Activated CD4-positive, alpha-beta T cell treated with anti-CD3 and anti-CD28 coated beads for 48 hours (primary cell): ENCODE results near the gene HSPB6.
A peak's percentile ranks its signal among the peaks of the same experiment; 100 is the strongest.

Experiments
- DNase-seq: peaks from one replicate; pipeline ENCODE4 v3.0.0-alpha.2; 2020

HSPB6 gene

GRCh38 chr19:35764432-35765315 lies 7.8 kb upstream of the HSPB6 start:
- DNase-seq: no peak

GRCh38 chr19:35760711-35761349 lies 4.0 kb upstream of the HSPB6 start:
- DNase-seq: no peak

GRCh38 chr19:35759697-35760096 lies 2.9 kb upstream of the HSPB6 start:
- DNase-seq: no peak

- peak; percentile 98 for DNase-seq
These were observed 1.1 kb upstream of the HSPB6 start, which contains the start of gene PROSER3 for GRCh38 chr19:35757749-35758608. PROSER3 (plus strand) TSS chr19:35758176; CDS start chr19:35758216, 40 bp downstream.

DNA sequence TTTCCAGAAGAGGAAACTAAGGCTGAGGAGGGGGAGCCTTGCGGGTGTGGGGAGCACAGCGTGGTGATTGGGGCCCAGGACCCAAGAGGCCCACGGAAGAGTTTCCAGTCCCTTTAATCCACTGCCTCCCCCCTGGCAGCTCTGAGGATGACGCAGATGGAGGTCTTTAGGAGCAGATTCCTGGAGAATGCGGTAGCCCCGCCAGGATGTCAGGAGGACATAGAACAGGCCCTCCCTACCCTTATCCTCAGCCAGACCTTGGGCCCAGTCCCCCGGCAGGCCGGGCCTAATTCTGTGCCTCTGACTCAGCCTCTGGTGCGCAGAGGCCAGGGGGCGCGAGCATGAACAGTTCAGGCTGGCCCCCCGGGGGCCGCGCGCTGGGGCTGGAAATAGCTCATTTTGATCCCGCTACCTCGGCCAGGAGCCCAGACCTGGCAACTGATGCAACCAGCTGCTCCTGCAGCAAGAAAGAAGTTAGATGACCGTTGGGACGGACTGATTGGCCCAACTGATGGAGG lies 461 bp upstream of the HSPB6 start:
- DNase-seq: peak; percentile 55

GRCh38 chr19:35755550-35756376 lies 1.1 kb downstream of the HSPB6 start:
- peak; percentile 71 for DNase-seq

- no peak for DNase-seq
These were observed 1.7 kb downstream of the HSPB6 start for GRCh38 chr19:35755131-35755549.

DNA sequence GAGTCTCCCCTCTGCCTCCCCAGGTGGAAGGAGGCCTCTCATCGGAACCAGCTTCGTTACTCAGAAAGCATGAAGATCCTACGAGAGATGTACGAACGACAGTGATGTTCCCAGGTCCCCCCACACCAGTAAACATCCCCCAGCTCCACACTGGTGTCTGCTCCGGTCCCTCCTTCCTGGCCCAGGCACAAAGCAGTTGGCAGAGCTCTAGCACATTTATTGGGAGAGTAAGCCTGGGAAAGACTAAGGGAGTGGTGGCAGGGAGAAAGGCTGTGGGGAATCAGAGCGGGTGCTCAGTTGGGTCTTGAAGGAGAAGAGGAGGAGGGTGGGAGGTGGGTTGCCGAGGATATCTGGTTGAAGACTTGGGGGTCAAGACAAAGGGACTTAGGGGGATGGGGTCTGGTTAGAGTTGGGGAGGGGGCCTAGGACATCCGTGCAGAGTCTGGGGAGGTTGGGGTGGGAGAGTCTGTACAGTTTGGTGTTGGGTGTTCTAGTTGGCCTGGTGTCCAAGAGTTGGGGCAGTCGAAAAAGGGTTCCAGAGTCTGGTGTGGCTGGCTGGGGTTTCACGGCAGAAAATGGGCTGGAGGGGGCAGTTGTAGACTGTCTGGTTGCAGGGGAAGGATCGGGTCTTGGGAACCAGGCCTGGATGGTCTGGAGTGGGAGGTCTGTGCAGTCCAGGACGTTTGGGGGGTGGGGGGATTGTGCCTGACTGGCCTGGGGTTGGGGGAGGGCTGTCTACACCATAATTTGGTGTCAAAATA lies 2.3 kb downstream of the HSPB6 start:
- DNase-seq: no peak

GRCh38 chr19:35753634-35754369 lies 3.0 kb downstream of the HSPB6 start:
- no peak for DNase-seq

GRCh38 chr19:35752746-35753350 lies 4.0 kb downstream of the HSPB6 start:
- DNase-seq: no peak

GRCh38 chr19:35751839-35752745 lies 4.7 kb downstream of the HSPB6 start:
- DNase-seq: no peak

- DNase-seq: no peak
These were observed 6.7 kb downstream of the HSPB6 start for GRCh38 chr19:35750167-35750566.

DNA sequence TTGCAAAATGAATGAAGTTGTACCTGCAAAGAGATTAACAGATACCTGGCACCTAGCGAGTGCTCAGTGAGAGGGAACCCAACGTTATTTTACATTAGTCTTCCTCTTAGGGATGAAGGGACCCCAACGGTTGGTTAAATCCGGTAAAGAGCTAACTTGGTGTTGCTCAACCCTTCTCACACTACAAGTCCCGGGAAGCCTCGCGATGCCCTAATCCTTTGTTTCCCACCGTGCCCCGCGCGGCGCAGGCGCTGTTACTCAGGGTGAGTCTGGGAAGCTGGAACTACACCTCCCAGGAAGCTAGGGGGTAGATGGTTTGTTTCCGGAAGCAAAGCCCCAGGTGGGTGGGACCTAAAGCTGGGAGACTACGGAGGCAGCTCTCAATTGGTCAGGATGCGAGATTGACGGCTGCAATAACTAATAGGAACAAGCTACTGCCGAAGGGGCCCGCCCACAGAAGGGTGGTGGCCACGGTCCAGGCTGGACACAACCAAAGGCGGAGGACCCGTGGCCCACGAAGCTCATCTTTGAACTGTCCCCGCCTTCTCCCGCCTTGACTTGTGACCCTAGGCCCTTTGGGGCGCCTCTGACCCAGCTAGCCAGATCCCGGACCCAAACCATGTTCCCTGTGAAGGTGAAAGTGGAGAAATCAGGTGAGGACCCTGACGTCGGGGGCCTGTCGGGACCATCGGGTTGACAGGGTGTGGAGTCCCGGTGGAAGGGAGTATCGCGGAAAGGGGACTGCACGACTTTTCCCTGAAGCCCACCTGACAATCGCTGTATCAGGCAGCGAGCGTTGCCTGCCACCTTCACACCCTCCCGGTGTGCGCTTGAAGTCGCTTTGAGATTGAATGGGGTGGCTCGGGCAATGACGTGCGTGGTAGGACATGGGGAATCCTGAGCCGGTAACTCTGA lies 8.5 kb downstream of the HSPB6 start, which contains the start of gene LIN37:
Gene LIN37 (plus strand): TSS at position 471 of the 915 bp plus-strand sequence. CDS start 149 bp downstream, at position 620.
- DNase-seq: peak; percentile 99

GRCh38 chr19:35746531-35746930 lies 10.3 kb downstream of the HSPB6 start:
- DNase-seq: no peak

DNA sequence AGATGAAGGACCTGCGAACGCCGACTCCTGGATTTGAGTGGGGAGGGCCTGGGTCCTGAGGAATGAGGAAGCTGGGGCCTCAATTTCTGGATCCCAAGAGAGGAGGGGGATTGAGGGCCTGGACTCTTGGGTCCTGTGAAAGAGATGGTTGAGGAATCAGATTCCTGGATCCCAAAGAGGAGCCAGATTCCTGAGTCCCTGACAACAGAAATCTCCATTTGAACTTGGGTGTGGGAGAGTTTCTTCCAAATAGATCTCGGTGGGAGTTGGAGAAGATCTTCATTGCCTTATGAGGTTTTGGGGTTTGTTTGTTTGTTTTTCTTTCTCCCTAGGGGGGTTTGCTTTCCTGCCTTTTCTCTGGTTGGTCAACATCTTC lies 10.8 kb downstream of the HSPB6 start:
- DNase-seq: no peak

DNA sequence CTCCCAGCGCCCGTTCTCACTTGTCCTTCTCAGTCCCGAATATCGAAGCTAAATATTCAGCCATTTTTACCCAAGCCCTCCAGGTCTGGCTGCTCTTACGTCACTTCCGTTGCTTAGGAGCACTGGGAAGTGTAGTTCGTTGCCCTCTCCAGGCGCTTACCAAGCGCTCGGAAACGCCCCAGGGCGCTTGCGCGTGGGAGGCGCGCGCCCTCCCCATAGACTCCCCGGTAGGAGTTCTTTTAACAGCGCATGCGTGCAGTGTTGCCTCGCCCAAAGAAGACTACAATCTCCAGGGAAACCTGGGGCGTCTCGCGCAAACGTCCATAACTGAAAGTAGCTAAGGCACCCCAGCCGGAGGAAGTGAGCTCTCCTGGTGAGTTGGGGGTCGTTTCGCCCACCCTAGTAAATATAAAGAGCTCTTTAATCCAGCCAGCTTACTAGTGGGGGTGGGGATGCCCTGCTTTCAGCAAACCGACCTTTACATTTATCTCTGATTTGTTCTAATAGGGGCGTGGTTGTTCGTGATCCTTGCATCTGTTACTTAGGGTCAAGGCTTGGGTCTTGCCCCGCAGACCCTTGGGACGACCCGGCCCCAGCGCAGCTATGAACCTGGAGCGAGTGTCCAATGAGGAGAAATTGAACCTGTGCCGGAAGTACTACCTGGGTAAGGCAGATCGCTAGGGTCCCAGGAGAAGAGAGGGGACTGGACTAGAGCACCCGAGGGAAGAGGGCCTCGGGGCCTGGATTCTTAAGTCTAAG lies 11.3 kb downstream of the HSPB6 start, which contains the start of the genes PSENEN and U2AF1L4:
Gene PSENEN (plus strand): TSS at position 324 of the 759 bp plus-strand sequence. CDS start 280 bp downstream, at position 604.
Gene U2AF1L4 (minus strand): TSS at position 91 of the 759 bp plus-strand sequence. CDS start 27 bp downstream, at position 64.
- peak; percentile 96 for DNase-seq
